ENCODE measurements around the gene CBLB. TPM values are rescaled to one million over a fixed set of nuclear protein-coding genes. Genes with fewer than 3 reads are reported as not detected.

CBLB gene
- total and polyA plus RNA-seq, 2 experiments from 2014 or later: 20.5 to 47.7 TPM

DNA sequence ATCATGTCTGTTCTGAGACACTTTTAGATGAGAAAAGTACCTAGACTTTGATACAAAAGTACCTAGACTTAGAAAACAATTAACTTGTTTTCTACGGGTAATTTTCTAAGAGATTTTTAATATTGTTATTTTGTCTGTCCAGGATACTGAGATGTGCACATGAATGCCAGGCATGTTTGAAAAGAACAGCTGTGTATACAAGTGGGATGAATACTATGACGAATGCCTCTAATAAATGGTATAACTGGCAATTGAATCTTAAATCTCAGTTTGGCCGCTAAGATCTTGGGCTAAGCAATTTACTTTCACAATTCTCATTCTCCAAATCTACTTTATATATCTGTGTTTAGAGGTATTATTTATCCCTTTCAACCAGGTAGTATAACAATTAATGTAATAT is 207.4 kb downstream of the CBLB start:
- Histone ChIP-seq H3K4me3 (no peak overlapping the region), H3K4me1 (ENCODE audit: insufficient read depth) (no peaks in the 10 kb centered on the region), H3K27me3 (ENCODE audit: insufficient read depth) (no peaks in the 10 kb centered on the region), H3K9me2 (ENCODE audit: insufficient read depth) (no peaks in the 10 kb centered on the region), H4K20me1 (replicated peaks; ENCODE audit: insufficient read depth) (no peaks in the 10 kb centered on the region), H3F3A (replicated peaks; ENCODE audit: low read depth) (no peaks in the 10 kb centered on the region), H3K4me2 (no peak overlapping the region), H3K79me2 (replicated peaks; ENCODE audit: insufficient read depth) (no peaks in the 10 kb centered on the region), H2AFZ (no peak overlapping the region), H3K36me3 (ENCODE audit: insufficient read depth) (no peaks in the 10 kb centered on the region), H3K27ac (ENCODE audit: low read depth) (no peak overlapping the region)
- Mint-ChIP-seq H3K36me3 (ENCODE audit: low read depth) (peaks cover 16% of the 10 kb centered on the region; the same call in 2 of the 3 replicates), H3K27me3 (ENCODE audit: insufficient read depth, low read depth, poor library complexity) (peaks cover 2% of the 10 kb centered on the region), H3K4me1 (no peaks in the 10 kb centered on the region), H3K9me3 (no peaks in the 10 kb centered on the region), H3K4me3 (no peak overlapping the region), H3K27ac (no peak overlapping the region)
- ATAC-seq: no peak
- no peak for DNase-seq (ENCODE audit: low spot score)
- TF ChIP-seq EZH2phosphoT487 (IDR thresholded peaks at IDR 0.05; ENCODE audit: unreplicated experiment) (no peak), POLR2AphosphoS5 (IDR thresholded peaks at IDR 0.05; ENCODE audit: low read depth) (no peak), JUNB (IDR thresholded peaks at IDR 0.05; ENCODE audit: unreplicated experiment) (no peak)

DNA sequence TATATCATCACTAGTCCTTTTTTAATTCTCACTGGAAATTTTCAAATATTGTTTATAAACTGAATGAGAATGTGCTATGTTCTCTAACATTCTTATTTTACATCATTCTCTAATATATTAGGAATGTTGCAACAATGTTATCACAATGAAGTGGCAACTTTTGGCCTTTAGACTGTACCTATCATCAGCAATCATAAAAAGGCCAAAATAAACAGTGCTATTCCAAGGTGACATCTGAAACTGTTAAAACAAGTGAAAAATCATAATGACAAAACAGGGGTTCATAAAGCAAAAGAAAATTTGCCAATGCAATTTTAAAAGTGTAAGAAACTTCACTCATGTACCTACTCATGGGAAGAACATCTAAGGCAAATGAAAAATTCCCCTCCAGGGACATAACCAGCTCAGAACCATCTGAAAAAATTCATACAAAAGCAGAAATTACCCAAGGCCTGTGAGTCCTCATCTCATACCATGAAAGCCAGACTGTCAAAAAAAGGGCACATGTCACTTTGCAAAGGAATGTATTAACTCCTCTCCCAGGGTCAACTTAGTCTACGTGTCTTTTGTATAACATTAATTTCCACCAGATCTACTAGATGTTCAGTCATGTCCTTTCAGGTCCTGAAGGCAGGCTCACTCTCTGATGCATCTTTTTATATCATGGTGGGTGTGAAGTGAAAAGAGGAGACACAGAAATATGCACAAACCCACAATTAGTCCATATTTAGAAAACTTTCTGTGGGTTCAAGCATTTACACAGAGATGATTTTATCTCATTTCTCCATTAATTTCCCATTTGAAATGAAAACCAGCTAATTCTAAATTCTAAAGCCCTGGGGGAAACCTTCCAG is 211.9 kb downstream of the CBLB start:
- Mint-ChIP-seq H3K9me3 (no peaks in the 10 kb centered on the region), H3K27me3 (ENCODE audit: insufficient read depth, low read depth, poor library complexity) (peaks cover 2% of the 10 kb centered on the region), H3K36me3 (ENCODE audit: low read depth) (peaks cover 16% of the 10 kb centered on the region; the same call in 2 of the 3 replicates), H3K4me1 (peaks cover 3% of the 10 kb centered on the region; the same call in 2 of the 3 replicates), H3K27ac (no peak overlapping the region; the same call in 1 of the 2 replicates), H3K4me3 (no peak overlapping the region)
- no peaks in the 10 kb centered on the region for H3F3A ChIP-seq (replicated peaks; ENCODE audit: low read depth)
- no peak overlapping the region for H3K4me2 ChIP-seq
- H2AFZ ChIP-seq: no peak overlapping the region
- no peak for TF ChIP-seq EZH2phosphoT487 (IDR thresholded peaks at IDR 0.05; ENCODE audit: unreplicated experiment)
- no peak for TF ChIP-seq NANOG (IDR thresholded peaks at IDR 0.05; ENCODE audit: borderline replicate concordance)
- TF ChIP-seq POLR2AphosphoS5 (IDR thresholded peaks at IDR 0.05; ENCODE audit: low read depth): no peak
- TF ChIP-seq, protein P1, sequence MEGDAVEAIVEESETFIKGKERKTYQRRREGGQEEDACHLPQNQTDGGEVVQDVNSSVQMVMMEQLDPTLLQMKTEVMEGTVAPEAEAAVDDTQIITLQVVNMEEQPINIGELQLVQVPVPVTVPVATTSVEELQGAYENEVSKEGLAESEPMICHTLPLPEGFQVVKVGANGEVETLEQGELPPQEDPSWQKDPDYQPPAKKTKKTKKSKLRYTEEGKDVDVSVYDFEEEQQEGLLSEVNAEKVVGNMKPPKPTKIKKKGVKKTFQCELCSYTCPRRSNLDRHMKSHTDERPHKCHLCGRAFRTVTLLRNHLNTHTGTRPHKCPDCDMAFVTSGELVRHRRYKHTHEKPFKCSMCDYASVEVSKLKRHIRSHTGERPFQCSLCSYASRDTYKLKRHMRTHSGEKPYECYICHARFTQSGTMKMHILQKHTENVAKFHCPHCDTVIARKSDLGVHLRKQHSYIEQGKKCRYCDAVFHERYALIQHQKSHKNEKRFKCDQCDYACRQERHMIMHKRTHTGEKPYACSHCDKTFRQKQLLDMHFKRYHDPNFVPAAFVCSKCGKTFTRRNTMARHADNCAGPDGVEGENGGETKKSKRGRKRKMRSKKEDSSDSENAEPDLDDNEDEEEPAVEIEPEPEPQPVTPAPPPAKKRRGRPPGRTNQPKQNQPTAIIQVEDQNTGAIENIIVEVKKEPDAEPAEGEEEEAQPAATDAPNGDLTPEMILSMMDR (conservative IDR thresholded peaks at IDR 0.05; ENCODE audit: low read depth in 2 of 2): no peak
- no peak for TF ChIP-seq ZNF331 (CRISPR knock-in tag; IDR thresholded peaks at IDR 0.05; ENCODE audit: low read depth)
- ATAC-seq (no peak), DNase-seq (ENCODE audit: low spot score) (no peak)
- H3K79me2 ChIP-seq (replicated peaks; ENCODE audit: insufficient read depth): no peaks in the 10 kb centered on the region
- H3K9me2 ChIP-seq (ENCODE audit: insufficient read depth): no peaks in the 10 kb centered on the region
- no peak overlapping the region for H3K27ac ChIP-seq (ENCODE audit: low read depth)
- H3K4me3 ChIP-seq: no peak overlapping the region
- no peaks in the 10 kb centered on the region for H4K20me1 ChIP-seq (replicated peaks; ENCODE audit: insufficient read depth)
- H3K4me1 ChIP-seq (ENCODE audit: insufficient read depth): no peaks in the 10 kb centered on the region
- no peaks in the 10 kb centered on the region for H3K27me3 ChIP-seq (ENCODE audit: insufficient read depth)
- H3K36me3 ChIP-seq (ENCODE audit: insufficient read depth): no peaks in the 10 kb centered on the region

DNA sequence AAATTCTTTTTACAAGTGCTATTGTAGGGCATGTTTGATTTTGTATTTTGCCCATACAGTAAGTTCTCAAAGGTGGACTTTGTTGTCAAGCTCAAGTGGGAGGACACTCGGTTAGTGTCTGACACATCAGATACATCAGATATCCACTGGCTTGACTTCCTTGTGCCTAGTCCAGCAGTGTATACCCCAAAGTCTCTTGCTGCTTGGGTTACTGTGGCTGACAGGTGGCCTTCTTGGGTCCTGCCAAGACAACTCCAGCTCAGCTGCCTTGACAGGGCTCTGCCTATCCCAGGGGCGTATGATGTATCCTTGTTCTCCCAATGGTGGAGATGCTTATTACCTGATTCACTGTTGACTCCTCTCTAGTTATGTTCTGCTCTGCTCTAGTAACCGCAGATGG is 214.9 kb downstream of the CBLB start:
- H4K20me1 ChIP-seq (replicated peaks; ENCODE audit: insufficient read depth): no peaks in the 10 kb centered on the region
- H3K9me2 ChIP-seq (ENCODE audit: insufficient read depth): no peaks in the 10 kb centered on the region
- H3K4me2 ChIP-seq: no peak overlapping the region
- no peak for ATAC-seq
- H3K9me3 Mint-ChIP-seq: no peaks in the 10 kb centered on the region
- H3K4me1 ChIP-seq (ENCODE audit: insufficient read depth): no peaks in the 10 kb centered on the region
- no peaks in the 10 kb centered on the region for H3K79me2 ChIP-seq (replicated peaks; ENCODE audit: insufficient read depth)
- no peak overlapping the region for H3K27ac Mint-ChIP-seq
- peaks cover 3% of the 10 kb centered on the region; the same call in 2 of the 3 replicates for H3K4me1 Mint-ChIP-seq
- no peaks in the 10 kb centered on the region for H3K36me3 ChIP-seq (ENCODE audit: insufficient read depth)
- H3K36me3 Mint-ChIP-seq (ENCODE audit: low read depth): peaks cover 9% of the 10 kb centered on the region; the same call in 2 of the 3 replicates
- no peak overlapping the region for H3K4me3 ChIP-seq
- H3F3A ChIP-seq (replicated peaks; ENCODE audit: low read depth): no peaks in the 10 kb centered on the region
- H3K27me3 Mint-ChIP-seq (ENCODE audit: insufficient read depth, low read depth, poor library complexity): peaks cover 2% of the 10 kb centered on the region
- no peak overlapping the region for H3K27ac ChIP-seq (ENCODE audit: low read depth)
- H3K27me3 ChIP-seq (ENCODE audit: insufficient read depth): no peaks in the 10 kb centered on the region
- no peak for DNase-seq (ENCODE audit: low spot score)
- H3K4me3 Mint-ChIP-seq: no peak overlapping the region
- H2AFZ ChIP-seq: no peak overlapping the region
- TF ChIP-seq, protein P1 (conservative IDR thresholded peaks at IDR 0.05; ENCODE audit: low read depth in 2 of 2): no peak
- TF ChIP-seq, protein P2, sequence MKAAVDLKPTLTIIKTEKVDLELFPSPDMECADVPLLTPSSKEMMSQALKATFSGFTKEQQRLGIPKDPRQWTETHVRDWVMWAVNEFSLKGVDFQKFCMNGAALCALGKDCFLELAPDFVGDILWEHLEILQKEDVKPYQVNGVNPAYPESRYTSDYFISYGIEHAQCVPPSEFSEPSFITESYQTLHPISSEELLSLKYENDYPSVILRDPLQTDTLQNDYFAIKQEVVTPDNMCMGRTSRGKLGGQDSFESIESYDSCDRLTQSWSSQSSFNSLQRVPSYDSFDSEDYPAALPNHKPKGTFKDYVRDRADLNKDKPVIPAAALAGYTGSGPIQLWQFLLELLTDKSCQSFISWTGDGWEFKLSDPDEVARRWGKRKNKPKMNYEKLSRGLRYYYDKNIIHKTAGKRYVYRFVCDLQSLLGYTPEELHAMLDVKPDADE (IDR thresholded peaks at IDR 0.05): no peak
- TF ChIP-seq ZNF114 (CRISPR knock-in tag; IDR thresholded peaks at IDR 0.05) (no peak), EZH2phosphoT487 (IDR thresholded peaks at IDR 0.05; ENCODE audit: unreplicated experiment) (no peak)

Measured in GM23338 (cell line).